H9 (cell line): ENCODE results near the gene TCEAL8. TPM values are rescaled to one million over a fixed set of nuclear protein-coding genes. Genes with fewer than 3 reads are reported as not detected.

Source experiments
- DNase-seq: peaks from one replicate; pipeline ENCODE4 v3.0.0-alpha.2; 2017
- H2AFZ ChIP-seq: one replicate; pipeline ENCODE4 v1.6.1; 2013; ENCODE audit warnings: mild to moderate bottlenecking, low read length, control low read depth, moderate library complexity
- H2AK5ac ChIP-seq: 2 replicates; pipeline ENCODE4 v1.6.1; 2013; ENCODE audit warnings: low read length, control low read depth, mixed read lengths; ENCODE audit not compliant: insufficient read length
- H2BK120ac ChIP-seq: one replicate; pipeline ENCODE4 v1.6.1; 2013; ENCODE audit warnings: low read depth, mild to moderate bottlenecking, low read length, control low read depth, inconsistent platforms; ENCODE audit not compliant: poor library complexity, severe bottlenecking
- H2BK12ac ChIP-seq: 2 replicates; pipeline ENCODE4 v1.6.1; 2013; ENCODE audit warnings: low read length, control low read depth, mixed read lengths, low read depth; ENCODE audit not compliant: insufficient read length
- H2BK15ac ChIP-seq: 2 replicates; pipeline ENCODE4 v1.6.1; 2013; ENCODE audit warnings: low read depth, low read length, control low read depth
- H2BK20ac ChIP-seq: one replicate; pipeline ENCODE4 v1.6.1; 2013; ENCODE audit warnings: low read depth, mild to moderate bottlenecking, low read length, control low read depth, inconsistent platforms; ENCODE audit not compliant: poor library complexity, severe bottlenecking
- H2BK5ac ChIP-seq: 2 replicates; pipeline ENCODE4 v1.6.1; 2013; ENCODE audit warnings: low read length, control low read depth, mixed read lengths; ENCODE audit not compliant: insufficient read length
- H3K14ac ChIP-seq: 2 replicates; pipeline ENCODE4 v1.6.1; 2013; ENCODE audit warnings: low read length, control low read depth; ENCODE audit not compliant: insufficient read depth
- H3K18ac ChIP-seq: 2 replicates; pipeline ENCODE4 v1.6.1; 2013; ENCODE audit warnings: low read depth, mild to moderate bottlenecking, mixed read lengths, low read length, control low read depth; ENCODE audit not compliant: insufficient read length
- H3K23ac ChIP-seq: 2 replicates; pipeline ENCODE4 v1.6.1; 2013; ENCODE audit warnings: low read length, control low read depth, mixed read lengths, low read depth; ENCODE audit not compliant: insufficient read length
- H3K23me2 ChIP-seq: 2 replicates; pipeline ENCODE4 v1.6.1; 2013; ENCODE audit warnings: low read depth, mild to moderate bottlenecking, mixed read lengths, low read length, control low read depth; ENCODE audit not compliant: insufficient read length, poor library complexity, severe bottlenecking
- H3K27ac ChIP-seq: 2 replicates; pipeline ENCODE4 v1.5.1; 2013; ENCODE audit warnings: low read length, control low read depth, mixed read lengths, low read depth; ENCODE audit not compliant: insufficient read length
- H3K27me3 ChIP-seq: 2 replicates; pipeline ENCODE4 v1.6.1; 2013; ENCODE audit warnings: low read length, control low read depth, inconsistent platforms; ENCODE audit not compliant: insufficient read depth
- H3K4ac ChIP-seq: 2 replicates; pipeline ENCODE4 v1.6.1; 2013; ENCODE audit warnings: low read depth, mild to moderate bottlenecking, control low read depth, inconsistent platforms, low read length, moderate library complexity
- H3K4me1 ChIP-seq: 2 replicates; pipeline ENCODE4 v1.6.1; 2013; ENCODE audit warnings: low read length, control low read depth, inconsistent platforms; ENCODE audit not compliant: insufficient read depth
- H3K4me2 ChIP-seq: 2 replicates; pipeline ENCODE4 v1.6.1; 2013; ENCODE audit warnings: low read length, control low read depth, mixed read lengths; ENCODE audit not compliant: insufficient read length, insufficient read depth
- H3K56ac ChIP-seq: 2 replicates; pipeline ENCODE4 v1.6.1; 2013; ENCODE audit warnings: low read depth, mild to moderate bottlenecking, mixed read lengths, low read length, control low read depth; ENCODE audit not compliant: insufficient read length
- H3K79me1 ChIP-seq: 2 replicates; pipeline ENCODE4 v1.6.1; 2013; ENCODE audit warnings: low read depth, mild to moderate bottlenecking, moderate library complexity, low read length, control low read depth, inconsistent platforms; ENCODE audit not compliant: insufficient read depth, poor library complexity, severe bottlenecking
- H3K79me2 ChIP-seq: 2 replicates; pipeline ENCODE4 v1.6.1; 2013; ENCODE audit warnings: low read length, control low read depth, inconsistent platforms; ENCODE audit not compliant: insufficient read depth
- H3K9ac ChIP-seq: 2 replicates; pipeline ENCODE4 v1.6.1; 2013; ENCODE audit warnings: low read length, control low read depth, mixed read lengths; ENCODE audit not compliant: insufficient read length; ENCODE audit errors: extremely low read depth
- H3K9me3 ChIP-seq: one replicate; pipeline ENCODE4 v1.6.1; 2013; ENCODE audit warnings: low read depth, low read length, inconsistent platforms; ENCODE audit not compliant: control insufficient read depth
- H3T11ph ChIP-seq: one replicate; pipeline ENCODE4 v1.6.1; 2013; ENCODE audit warnings: mild to moderate bottlenecking, low read length, control low read depth, inconsistent platforms
- H4K20me1 ChIP-seq: one replicate; pipeline ENCODE4 v1.6.1; 2013; ENCODE audit not compliant: control insufficient read depth, insufficient read length, insufficient read depth
- H4K5ac ChIP-seq: 2 replicates; pipeline ENCODE4 v1.6.1; 2013; ENCODE audit warnings: low read depth, mild to moderate bottlenecking, mixed read lengths, low read length, control low read depth; ENCODE audit not compliant: insufficient read length
- H4K8ac ChIP-seq: replicated peaks from 2 replicates; pipeline ENCODE4 v1.6.1; 2013; ENCODE audit warnings: low read length, control low read depth, mixed read lengths, low read depth; ENCODE audit not compliant: insufficient read length
- H4K91ac ChIP-seq: 2 replicates; pipeline ENCODE4 v1.6.1; 2013; ENCODE audit warnings: low read depth, mild to moderate bottlenecking, moderate library complexity, mixed read lengths, low read length, control low read depth; ENCODE audit not compliant: insufficient read length
- H3K27ac Mint-ChIP-seq, 3 experiments: 2 replicates in 2 of 3; 3 replicates in 1 of 3; pipeline ENCODE4 v1.8.0; 2020 to 2021; ENCODE audit warnings: mixed read lengths in 3 of 3, mild to moderate bottlenecking in 1 of 3, moderate library complexity in 1 of 3
- H3K27me3 Mint-ChIP-seq: 2 replicates; pipeline ENCODE4 v1.8.0; 2021; ENCODE audit warnings: low read depth, mild to moderate bottlenecking, moderate library complexity, mixed read lengths
- H3K36me3 Mint-ChIP-seq, 3 experiments: 2 replicates in 2 of 3; 3 replicates in 1 of 3; pipeline ENCODE4 v1.8.0; 2020 to 2021; ENCODE audit warnings: low read depth in 3 of 3, mixed read lengths in 3 of 3; ENCODE audit not compliant: insufficient read depth in 1 of 3
- H3K4me1 Mint-ChIP-seq, 2 experiments: 2 replicates each; pipeline ENCODE4 v1.8.0; 2020; ENCODE audit warnings: mixed read lengths in 2 of 2
- H3K4me3 Mint-ChIP-seq, 2 experiments: 2 replicates in 1 of 2; 3 replicates in 1 of 2; pipeline ENCODE4 v1.8.0; 2020 to 2021; ENCODE audit warnings: mild to moderate bottlenecking in 2 of 2, mixed read lengths in 2 of 2, moderate library complexity in 1 of 2
- H3K9me3 Mint-ChIP-seq, 2 experiments: 2 replicates in 1 of 2; 3 replicates in 1 of 2; pipeline ENCODE4 v1.8.0; 2020; ENCODE audit warnings: mild to moderate bottlenecking in 2 of 2, mixed read lengths in 2 of 2, moderate library complexity in 1 of 2
- CTCF ChIP-seq: fragments of 200-600 bp; sonication (generic); conservative IDR thresholded peaks from 3 replicates; pipeline ENCODE4 v1.8.0; 2021; ENCODE audit warnings: antibody characterized with exemption, mild to moderate bottlenecking
- WGBS: extraction: QIAGEN DNeasy Blood & Tissue Kit; methylation state at CpG from one replicate; pipeline ENCODE4 v1.1.7; 2013; ENCODE audit warnings: missing lambda C conversion rate, low lambda C conversion rate, mixed read lengths; ENCODE audit not compliant: insufficient read length; ENCODE audit errors: extremely low coverage; 5-methylcytosine and 5-hydroxymethylcytosine counted together
- total RNA-seq: library from RNA; stranded (reverse); gene quantifications from 2 replicates; pipeline ENCODE4 v1.2.1, GENCODE V29; 2021

Gene TCEAL8
- total RNA-seq, 1 experiment from 2014 or later, result 78.1 TPM

- Histone ChIP-seq H4K20me1 (no peaks in the 10 kb centered on the region), H3K4ac (no peak overlapping the region), H3K56ac (no peak overlapping the region), H3K9me3 (no peaks in the 10 kb centered on the region), H2BK20ac (no peak overlapping the region), H2BK12ac (no peak overlapping the region), H3K79me2 (no peaks in the 10 kb centered on the region), H3K27me3 (no peaks in the 10 kb centered on the region), H4K8ac (no peak overlapping the region), H2BK120ac (no peak overlapping the region), H2BK15ac (no peak overlapping the region), H3K27ac (no peak overlapping the region), H3K4me1 (no peaks in the 10 kb centered on the region; the same call in 1 of the 2 replicates), H2AK5ac (no peak overlapping the region), H3K14ac (no peak overlapping the region), H3K79me1 (no peaks in the 10 kb centered on the region), H4K5ac (no peak overlapping the region), H3K9ac (no peak overlapping the region), H3K18ac (no peak overlapping the region), H2BK5ac (no peak overlapping the region), H3K23ac (no peak overlapping the region), H4K91ac (no peak overlapping the region), H2AFZ (no peak overlapping the region), H3K23me2 (no peaks in the 10 kb centered on the region), H3K4me2 (no peak overlapping the region), H3T11ph (no peak overlapping the region)
- peaks cover 2 to 3% of the 10 kb centered on the region in 2 experiments; a peak in 3 of 4 replicates for H3K4me1 Mint-ChIP-seq
- H3K4me3 Mint-ChIP-seq, result no peak overlapping the region
- no peaks in the 10 kb centered on the region; a peak in 2 of 7 replicates for H3K36me3 Mint-ChIP-seq
- TF ChIP-seq CTCF, result no peak
- no peak overlapping the region for H3K27ac Mint-ChIP-seq
- peaks cover 4% of the 10 kb centered on the region; the same call in 1 of the 2 replicates for H3K27me3 Mint-ChIP-seq
- DNase-seq, result no peak
- H3K9me3 Mint-ChIP-seq, result peaks cover 6 to 76% of the 10 kb centered on the region in 2 experiments
- no CpG with 5 or more reads among the region's 5 CpGs for WGBS
These were observed 44.9 kb downstream of the TCEAL8 start for GRCh38 chrX:103210056-103210455.

Other genes starting within 250 kb of the TCEAL8 start
- gene BEX1, start 191.0 kb downstream of the TCEAL8 start, total RNA-seq, result 48.1 and 51.7 TPM in 2 replicates
- not detected in 2 replicates for gene NXF3, start 162.0 kb downstream of the TCEAL8 start, total RNA-seq
- 44.9 and 48.2 TPM in 2 replicates for gene BEX4, start 40.0 kb downstream of the TCEAL8 start, total RNA-seq
- not detected in 2 replicates for gene TCEAL5, start 21.6 kb upstream of the TCEAL8 start, total RNA-seq
- gene BEX2, start 55.8 kb upstream of the TCEAL8 start, total RNA-seq, result 29.6 and 34.2 TPM in 2 replicates
- 2.7 and 3.1 TPM in 2 replicates for gene TCEAL7, start 75.1 kb upstream of the TCEAL8 start, total RNA-seq
- gene TCEAL9, start 101.4 kb upstream of the TCEAL8 start, total RNA-seq, result 24.2 and 30.5 TPM in 2 replicates
- gene BEX3, start 121.4 kb upstream of the TCEAL8 start, total RNA-seq, result 305 and 321 TPM in 2 replicates